HG02610 (cell line): ENCODE data around the gene COL23A1.

Source experiments
- ATAC-seq: cut with Tn5 transposase; IDR thresholded peaks from one replicate; pipeline ENCODE4 v1.9.1; 2021; ENCODE audit warnings: mild to moderate bottlenecking, moderate library complexity; ENCODE audit not compliant: unreplicated experiment

The COL23A1 gene

DNA sequence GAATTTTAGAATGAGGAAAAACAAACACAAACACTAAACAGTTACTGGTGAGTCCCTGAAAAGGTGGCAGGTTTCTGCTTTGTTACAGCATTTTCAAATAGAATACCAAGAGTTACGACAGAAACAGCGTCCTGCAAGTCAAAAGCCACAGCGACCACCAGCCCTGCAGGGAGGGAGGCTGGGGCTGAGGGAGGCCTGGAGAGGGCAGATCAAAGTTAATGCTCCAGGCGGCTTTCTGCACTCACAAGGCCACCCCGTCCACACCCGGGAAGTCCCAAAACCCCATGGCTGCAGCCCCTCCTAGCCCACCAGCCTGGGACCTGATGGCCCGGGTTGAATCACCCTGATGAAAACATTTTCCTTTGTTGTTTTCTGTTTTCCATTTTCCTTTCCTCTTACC, 29.3 kb downstream of the COL23A1 start:
- ATAC-seq: no peak

DNA sequence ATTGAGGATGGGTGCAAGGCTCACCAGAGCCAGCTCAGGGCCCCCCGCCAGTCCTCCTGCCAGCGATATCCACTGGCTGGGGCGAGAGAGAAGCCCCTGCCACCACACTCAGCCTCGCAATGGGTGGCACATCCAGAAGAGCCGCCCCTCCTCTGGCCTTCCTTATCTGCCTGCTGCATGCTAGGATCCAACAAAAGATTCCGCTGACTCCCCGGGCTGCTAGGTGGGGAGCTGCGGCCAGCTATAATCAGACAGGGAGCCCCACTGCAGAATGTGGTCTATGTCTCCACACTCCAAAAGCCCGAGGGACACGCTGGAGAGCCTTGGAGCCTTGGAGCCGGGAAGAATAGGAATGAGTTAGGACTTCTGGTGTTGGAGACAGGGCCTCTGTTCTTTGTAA, 32.8 kb downstream of the COL23A1 start:
- no peak for ATAC-seq

DNA sequence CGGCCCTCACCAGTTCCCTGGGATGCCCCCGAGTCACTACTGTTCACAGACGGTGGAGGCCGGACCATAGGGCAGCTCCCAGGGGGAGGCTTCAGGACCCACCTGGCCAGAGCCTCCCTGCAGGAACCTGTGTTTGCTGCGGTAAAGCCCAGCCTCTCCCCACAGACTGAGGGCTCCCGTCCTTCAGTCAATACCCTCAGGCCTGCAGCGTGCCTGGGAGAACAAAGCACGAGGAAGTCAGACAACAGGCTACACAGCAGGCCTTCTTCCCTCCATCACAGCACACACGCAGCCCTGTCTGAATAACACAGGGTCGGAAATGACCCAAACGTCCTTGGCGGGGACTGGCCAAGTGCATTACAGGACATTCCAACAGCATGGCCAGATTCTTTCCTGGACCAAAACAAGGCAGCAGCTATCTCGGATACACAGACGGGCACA, 34.4 kb downstream of the COL23A1 start:
- ATAC-seq: no peak

DNA sequence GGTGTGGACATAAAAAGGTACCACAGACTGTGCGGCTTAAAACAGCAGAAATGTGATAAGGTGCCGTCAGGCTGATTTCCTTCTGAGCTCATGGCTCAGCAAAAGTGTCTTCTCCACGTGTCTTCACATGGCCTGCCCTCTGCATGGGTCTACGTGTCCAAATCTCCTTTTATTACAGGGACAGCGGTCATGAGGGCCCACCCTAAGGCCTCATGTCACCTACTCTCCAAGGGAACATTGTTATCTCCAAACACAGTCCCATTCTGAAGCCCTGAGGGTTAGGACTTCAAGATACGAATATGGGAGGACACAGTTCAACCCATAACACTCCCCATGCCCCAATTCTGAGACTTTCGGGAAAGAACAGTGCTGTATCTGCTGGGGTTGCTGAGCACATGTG, 35.2 kb downstream of the COL23A1 start:
- no peak for ATAC-seq

DNA sequence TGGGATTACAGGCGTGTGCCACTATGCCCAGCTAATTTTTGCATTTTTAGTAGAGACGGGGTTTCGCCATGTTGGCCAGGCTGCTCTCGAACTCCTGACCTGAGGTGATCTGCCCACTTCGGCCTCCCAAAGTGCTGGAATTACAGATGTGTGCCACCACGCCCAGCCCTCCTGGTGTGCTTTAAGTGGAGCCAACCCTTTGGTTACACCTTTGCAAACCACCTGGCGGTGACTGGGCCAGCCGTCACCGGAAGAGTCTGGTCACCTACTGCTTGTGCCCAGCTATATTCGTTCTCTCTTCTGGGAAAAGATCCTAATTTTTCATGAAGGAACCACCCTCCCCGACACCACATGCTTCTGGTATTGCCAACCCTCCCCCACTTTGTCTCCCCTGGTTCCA, 35.9 kb downstream of the COL23A1 start:
- ATAC-seq: no peak

DNA sequence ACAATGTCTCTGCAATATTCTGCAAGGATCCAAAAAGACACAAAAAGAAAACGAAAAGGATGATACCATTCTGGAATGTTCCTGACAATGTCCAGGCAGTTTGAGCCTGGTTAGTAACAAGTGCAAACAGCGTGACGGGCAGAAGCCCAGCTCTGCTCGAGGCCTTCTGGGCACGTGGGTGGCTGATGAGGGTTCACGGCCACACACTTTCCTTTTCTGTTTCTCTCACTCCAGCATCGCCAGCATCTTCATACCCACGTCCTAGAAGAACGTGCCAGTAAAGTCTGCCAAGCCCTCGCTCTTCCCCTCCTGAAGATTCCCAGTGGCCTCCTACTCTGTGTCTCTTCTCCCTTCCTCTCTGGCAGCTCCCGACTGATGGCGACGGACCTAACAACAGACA, 36.7 kb downstream of the COL23A1 start:
- no peak for ATAC-seq

DNA sequence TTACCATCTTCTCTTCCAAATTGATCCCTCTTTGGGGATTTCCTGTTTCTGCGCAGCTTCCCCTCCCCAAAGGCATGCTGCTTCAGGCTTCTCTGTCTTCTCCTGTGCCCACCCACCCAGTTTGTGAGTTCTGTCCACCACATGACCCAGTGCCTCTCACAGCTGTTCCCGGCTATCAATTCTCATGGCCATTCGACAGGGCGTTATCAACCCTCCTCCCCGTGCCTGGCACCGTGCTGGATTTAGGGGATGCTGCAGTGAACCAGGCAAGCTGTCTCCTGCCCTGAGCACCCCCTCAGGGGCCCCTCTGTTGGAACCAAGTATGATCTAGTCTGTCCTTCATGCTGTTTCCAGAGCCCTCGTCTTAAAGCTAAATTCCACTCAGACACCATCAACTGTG, 38.7 kb downstream of the COL23A1 start:
- no peak for ATAC-seq

DNA sequence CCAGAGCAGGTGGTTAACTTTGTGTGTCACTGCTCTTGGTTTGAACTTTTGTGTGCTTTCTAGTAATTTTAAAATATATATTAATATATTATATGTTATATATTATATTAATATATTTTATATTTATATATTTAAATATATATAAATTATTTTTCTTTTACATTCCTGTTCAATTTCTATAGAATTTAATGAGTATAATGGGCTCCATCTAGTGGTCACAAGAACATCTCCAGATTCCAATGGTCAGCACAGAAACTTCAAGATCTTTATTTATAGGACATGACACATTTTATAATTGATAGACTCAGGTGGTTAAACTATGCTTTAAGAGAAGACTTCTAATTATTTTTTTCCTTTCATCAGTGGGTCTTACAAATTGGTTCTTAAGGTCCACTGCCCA, 39.1 kb downstream of the COL23A1 start:
- no peak for ATAC-seq

DNA sequence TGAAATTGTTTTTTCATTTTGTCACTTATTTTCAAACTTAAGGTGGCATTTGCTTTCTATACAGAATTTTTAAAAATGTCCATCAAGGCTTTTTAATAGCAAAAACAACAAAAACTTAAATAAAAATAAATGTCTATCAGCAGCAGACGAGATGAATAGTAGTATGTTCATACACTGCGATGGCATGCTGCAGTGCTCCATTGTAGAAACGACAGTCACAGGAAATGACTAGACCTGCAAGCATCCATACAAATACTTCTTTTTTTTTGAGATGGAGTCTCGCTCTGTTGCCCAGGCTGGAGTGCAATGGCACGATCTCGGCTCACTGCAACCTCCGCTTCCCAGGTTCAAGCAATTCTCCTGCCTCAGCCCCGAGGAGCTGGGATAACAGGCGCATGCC, 41.4 kb downstream of the COL23A1 start:
- ATAC-seq: no peak

DNA sequence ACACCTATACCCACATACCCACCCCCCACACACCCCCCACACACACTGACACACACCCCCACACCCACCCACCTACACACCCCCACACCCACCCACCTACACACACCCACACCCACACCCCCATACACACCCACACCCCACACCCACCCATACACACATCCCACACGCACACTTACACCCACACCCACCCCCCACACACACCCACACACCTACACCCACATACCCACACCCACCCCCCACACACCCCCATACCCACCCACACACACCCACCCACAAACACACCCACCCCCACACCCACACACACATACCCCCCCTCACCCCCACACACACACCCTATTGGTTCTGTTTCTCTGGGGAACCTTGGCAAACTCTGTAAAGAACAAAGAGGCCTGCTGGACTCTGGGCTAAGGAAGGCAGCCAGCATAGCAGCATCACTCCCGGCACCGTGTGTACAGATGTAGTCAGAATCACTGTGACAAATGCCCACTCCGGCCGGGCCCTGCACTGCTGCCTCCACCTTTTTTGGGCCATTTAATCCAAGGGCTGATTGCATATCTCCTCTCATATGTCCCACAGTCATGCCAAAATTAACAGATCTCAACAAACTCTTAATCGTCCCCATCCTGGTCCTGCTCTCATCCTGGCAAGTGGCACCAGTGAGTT, 42.3 kb downstream of the COL23A1 start:
- ATAC-seq: no peak

DNA sequence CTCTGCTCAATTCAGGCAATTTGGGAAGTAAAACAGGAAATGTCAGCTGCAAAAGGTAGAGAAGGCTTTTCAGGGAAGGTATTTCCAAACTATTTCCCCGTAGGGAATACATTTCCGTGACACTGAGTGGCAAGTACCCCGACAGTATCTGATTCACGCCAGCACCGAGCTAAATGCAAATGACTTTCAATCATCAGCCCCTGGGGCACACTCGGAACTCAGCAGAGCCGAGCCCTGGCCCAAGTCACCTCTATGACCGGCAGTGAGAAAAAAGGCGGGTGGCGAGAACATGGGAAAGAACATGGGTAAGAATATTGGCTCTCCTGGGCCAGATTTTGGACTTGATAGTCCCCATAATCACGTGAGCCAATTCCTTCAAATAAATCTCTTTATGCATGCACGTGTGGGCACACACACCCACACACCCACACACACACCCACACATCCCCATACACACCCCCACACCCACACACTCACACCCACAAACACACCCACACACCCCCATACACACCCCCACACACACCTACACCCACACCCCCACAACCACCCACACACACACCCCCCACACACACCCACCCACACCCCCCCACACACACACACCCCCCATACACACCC, 43.0 kb downstream of the COL23A1 start:
- no peak for ATAC-seq

DNA sequence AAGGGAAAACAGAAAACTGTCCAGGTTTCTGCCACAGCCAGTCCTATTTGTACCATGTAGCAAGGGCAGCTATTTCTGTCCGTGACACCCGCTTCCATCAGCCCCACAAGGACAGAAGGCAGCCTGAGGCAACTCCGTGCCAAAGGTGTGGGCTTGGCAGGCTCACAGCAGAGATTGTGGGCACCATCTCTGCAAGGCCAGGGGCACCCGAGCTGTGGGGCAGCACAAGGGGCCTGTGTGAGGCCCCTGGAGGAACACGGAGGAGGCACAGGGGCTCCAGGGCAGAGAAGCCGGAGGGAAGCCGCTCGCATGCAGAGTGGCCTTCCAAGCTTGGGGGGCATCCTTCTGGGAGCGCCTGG, 43.5 kb downstream of the COL23A1 start:
- no peak for ATAC-seq

DNA sequence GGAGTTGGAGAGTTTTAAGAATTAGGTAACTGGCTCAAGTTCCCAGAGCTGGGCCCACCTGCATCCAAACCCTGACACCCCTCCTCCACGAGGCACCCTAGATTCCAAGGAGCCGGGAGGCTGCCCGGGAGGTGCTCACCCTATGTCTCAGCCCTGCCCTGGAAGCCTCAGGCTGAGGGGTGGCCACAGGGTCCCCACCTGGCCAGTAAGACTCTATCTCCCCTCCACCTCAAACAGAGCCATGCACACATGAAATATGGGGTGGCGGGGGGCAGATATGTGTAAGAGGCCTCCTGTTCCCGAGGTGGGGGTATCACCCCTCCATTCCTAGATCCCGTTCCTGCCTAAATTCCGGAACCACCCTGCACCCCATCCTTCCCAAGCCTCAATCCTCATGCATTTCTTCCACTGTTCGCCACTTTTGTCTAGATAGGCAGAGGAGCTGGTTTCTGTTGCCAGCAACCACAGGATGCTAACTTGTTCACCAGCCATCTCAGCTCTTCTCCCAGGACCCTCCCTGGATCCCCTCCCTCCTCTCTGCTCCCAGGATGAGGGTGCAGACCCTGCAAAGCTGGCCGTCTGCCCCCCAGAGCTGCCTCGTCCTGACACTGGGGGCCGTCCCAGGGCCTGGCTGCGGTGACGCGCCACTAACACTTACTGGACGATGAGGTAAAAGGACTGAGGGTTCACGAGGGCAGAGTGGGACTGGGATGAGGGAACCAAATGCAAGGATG, 44.1 kb downstream of the COL23A1 start:
- no peak for ATAC-seq

DNA sequence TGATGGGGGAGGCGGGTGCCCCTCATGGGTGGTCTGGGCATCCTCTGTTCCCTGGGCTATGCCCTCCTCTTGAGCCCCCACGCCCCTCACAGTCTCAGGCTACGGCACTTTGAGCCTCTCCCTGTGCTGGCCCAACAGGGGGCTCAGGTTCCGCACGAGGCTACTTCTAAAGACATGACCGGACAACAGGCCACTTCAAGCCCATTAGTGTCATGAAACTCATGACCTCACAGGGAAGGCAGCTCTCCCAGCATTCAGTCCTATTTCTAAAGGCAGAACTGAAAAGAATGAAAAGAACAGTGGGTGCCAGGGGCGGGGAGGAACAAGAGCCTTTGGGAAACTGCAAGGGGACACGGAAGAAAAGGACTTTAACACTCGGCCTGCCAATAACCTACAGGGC, 45.0 kb downstream of the COL23A1 start:
- ATAC-seq: no peak

DNA sequence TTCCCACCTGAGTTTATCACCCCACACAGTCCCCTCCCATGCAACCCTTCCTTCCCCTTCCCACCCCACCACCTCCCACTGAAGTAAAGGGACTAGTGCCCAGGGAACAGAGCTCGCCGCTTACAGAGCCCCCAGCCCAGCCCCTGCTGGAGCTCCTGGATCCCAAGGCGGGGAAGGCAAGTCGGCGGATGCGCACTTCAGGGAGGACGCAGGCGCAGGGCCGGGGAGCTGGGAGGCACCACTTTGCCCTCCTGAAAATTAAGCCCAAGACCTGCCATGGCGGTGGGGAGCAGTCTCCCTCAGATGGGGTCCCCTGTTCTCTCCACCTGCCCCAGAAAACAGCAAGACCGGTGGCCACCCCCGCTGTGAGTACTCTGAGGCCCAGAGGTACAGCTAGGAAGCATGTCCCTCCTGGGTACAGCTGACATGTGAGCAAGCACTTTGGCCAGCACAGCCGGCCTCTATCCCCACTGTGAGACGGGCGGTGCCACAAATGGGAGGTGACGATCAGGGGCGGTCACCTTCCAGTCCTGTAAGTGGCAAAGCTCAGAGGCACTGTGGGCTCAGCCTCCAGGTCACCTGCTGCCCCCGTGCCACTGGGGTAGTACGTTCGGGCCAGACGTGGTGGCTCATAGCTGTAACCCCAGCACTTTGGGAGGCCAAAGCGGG, 45.9 kb downstream of the COL23A1 start:
- no peak for ATAC-seq

DNA sequence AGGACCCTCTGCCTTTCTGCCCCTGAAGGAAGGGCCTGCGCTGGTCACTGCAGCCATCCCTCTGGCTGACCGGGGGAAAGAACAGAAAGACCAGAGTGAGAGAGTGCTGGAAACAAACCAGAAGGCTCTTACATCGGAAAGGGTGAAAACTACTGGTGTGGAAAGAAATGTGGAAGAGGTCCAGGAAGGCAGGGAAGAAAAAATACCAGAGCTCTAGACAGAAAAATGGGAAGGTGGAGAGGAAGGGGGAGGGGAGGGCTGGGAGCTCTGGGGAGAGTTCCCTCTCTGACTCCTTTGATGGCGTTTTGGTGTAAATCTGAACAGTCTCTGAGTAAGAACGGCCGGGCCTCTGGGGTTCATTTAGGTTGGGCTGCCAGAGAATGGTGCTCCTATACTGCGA, 47.7 kb downstream of the COL23A1 start:
- no peak for ATAC-seq

DNA sequence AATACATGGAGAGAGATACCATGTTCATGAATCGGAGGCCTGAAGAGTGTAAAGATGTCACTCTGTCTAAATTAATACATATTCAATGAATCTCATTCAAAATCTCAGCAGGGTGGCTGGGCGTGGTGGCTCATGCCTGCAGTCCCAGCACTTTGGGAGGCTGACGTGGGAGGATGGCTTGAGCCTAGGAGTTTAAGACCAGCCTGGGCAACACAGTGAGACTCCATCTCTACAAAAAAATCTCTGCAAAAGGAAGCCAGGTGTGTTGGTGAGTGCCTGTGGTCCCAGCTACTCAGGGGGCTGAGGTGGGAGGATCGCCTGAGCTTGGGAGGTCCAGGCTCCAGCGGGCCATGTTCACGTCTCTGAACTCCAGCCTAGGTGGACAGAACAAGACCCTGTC, 49.7 kb downstream of the COL23A1 start:
- no peak for ATAC-seq

DNA sequence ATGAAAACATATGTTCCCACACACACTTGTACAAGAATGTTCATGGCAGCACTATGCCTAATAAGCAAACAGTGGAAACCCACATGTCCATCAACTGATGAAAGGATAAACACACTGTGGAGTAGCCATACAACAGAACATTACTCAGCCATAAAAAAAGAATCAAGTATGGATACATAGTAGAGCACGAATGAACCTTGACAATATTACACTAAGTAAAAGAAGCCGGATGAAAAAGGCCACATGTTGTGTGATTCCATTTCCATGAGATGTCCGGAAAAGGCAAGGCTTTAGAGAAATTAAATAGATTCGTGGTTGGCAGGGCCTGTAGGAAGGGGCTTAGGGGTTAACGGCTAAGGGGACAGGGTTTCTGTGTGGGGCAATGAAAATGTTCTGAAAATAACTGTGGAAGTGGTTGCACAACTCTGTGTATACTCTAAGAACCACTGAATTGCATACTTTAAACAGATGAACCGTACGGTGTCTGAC, 51.4 kb downstream of the COL23A1 start:
- ATAC-seq: no peak

DNA sequence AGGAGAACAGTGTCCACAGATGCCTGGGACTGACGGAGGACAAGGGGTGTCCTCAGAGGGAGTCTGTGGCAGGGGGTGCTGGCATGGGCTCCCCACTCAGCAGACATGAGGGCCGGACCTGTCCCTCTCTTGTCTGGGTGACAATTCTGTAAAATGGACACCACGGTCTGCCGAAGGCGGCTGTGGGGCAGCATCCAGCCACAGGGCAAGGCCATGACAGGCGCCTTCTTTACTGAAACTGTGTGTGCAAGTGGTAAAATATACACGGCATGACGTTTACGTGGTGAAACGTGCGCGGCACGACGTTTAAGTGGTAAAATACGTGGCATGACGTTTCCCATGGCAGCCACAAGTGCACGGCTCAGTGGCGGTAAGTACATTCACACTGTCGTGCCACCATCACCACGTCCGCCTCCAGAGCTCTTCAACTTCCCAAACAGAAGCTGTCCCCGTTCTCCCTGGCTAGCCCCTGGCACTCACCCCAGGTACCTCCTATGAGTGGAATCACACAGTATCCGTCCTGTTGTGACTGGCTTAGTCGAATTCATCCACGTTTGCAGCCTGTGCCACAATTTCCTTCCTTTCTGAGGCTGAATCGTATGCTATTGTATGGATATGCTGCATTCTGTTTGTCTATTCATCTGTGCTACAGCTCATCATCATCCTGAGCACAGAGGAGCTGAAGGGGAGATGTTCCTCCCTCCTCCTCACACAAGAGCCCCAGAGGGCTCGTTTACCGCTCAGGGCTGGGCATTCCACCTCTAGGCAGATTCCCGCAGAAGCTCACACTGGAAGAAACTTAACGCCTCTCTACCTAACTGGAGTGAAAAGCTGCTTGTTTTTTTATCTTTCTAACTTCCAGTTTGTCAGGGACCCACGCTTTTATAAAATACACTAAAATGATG, 52.5 kb downstream of the COL23A1 start:
- ATAC-seq: no peak

DNA sequence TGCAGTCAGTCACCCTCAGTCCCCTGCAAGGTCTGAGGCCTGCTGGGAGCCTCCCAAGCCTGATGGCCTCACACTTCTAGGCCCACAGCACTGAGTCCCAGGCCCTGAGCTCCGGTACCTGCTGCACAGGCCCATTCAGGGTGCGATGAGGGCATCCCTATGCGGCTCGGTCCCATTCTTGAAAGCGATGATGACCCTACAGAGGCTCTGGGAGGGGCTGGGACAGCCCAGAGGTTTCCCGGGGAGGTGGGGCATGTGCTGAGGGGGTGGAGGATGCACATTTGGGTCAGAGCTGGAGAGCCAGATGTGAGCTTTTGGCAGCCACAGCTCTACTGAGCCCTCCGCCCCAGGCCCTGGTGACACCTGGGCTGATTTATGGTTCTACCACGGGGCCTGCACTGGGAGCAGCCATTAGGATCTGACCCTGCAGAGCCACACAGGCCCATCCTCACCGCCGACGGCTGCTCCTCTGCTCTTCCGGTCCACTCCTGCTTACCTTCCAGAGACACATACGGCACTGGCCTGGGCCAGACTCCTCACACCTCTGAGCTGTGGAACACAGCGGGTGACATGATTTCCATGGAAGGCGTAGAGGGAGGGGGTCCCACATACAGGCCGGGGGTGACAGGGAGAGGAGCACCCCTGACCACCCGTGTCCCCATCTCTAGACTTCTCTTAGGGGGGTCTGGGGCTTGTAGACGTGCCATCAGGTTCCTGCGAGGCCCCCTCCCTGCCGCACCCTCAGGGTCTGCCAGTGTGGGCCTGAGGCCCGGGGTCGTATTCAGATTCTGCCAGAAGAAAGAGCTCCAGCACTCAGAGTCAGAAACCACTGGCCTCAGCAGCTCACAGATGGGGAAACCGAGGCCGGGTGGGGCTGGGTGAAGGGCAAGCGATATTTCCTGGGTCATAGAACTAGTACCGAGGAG, 53.4 kb downstream of the COL23A1 start:
- no peak for ATAC-seq
